ENCODE data around the gene NACAD.

Gene NACAD

DNA sequence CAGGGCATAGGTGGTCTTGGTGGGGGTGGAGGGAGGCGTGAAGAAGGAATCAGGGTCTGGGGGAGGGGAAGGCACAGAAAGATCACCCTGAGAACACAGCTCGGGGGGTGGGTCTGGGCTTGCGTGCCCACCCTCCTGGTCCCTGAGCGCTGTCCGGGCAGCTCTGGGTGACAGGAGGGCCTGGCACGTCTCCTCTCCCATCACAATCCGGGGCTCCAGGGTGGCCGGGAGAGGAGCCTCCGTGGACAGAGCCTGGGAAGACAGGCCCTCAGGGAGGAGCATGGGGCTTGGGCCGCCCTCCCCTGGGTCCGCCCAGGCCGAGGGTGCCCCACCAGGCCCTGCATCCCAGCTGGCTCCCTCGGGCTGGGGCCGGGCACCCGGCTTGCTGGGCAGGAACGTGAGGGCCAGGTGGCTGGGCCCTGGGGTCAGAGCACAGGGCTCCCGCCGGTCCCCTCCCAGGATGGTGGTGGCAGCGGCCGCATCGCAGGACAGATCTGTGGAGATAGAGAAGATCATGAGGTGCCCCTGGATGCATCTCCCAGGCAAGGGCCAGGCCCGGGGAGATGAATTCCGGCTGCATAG lies 3.1 kb downstream of the NACAD start:
- no peak for DNase-seq
- Histone ChIP-seq H3K36me3 (peaks cover 8% of the 10 kb centered on the region; the same call in 1 of the 2 replicates), H3K27me3 (ENCODE audit: insufficient read depth, low read depth, severe bottlenecking) (no peaks in the 10 kb centered on the region), H3K27ac (no peak overlapping the region), H3K9me3 (ENCODE audit: severe bottlenecking) (no peaks in the 10 kb centered on the region), H3K4me3 (ENCODE audit: low read depth, low read length) (no peak overlapping the region)
- TF ChIP-seq, protein P1, sequence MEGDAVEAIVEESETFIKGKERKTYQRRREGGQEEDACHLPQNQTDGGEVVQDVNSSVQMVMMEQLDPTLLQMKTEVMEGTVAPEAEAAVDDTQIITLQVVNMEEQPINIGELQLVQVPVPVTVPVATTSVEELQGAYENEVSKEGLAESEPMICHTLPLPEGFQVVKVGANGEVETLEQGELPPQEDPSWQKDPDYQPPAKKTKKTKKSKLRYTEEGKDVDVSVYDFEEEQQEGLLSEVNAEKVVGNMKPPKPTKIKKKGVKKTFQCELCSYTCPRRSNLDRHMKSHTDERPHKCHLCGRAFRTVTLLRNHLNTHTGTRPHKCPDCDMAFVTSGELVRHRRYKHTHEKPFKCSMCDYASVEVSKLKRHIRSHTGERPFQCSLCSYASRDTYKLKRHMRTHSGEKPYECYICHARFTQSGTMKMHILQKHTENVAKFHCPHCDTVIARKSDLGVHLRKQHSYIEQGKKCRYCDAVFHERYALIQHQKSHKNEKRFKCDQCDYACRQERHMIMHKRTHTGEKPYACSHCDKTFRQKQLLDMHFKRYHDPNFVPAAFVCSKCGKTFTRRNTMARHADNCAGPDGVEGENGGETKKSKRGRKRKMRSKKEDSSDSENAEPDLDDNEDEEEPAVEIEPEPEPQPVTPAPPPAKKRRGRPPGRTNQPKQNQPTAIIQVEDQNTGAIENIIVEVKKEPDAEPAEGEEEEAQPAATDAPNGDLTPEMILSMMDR (IDR thresholded peaks at IDR 0.05; ENCODE audit: low read depth, low read length), result no peak

DNA sequence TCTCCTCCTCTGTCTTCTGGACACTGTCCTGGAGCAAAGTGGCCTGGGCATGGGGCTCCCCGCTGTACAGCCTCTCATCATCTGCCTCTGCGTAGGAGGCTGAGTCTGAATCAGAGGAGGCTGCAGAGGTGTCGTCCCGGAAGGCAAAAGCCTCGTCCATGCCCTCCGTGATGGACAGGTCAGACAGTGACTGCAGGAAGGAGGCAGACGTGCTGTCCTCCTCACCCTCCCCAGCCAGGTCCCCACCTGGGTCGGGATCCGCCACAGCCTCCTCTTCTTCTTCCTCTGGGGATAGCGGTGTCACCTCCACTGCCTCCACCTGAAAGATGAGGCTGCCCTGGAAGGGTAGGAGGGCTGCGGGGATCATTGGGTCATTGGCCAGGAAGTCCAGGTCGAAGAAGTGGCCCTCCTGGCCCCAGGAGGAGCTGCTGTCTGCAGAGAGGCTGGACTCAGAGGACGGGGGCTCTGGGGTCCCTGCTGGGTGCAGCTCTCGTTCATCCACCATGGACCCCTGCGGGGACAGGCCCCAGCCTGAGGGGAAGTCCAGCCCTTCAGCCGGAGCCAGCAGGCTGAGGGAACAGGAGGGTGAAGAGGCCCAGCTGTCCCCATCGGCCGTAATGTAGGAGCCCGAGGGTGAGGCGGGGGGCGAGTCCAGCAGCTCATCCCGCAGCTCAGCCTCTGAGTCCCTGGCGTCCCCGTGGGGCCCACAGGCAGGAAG lies 3.7 kb downstream of the NACAD start:
- H3K36me3 ChIP-seq, result peaks cover 8% of the 10 kb centered on the region; the same call in 1 of the 2 replicates
- no peak overlapping the region for H3K4me3 ChIP-seq (ENCODE audit: low read depth, low read length)
- no peaks in the 10 kb centered on the region for H3K9me3 ChIP-seq (ENCODE audit: severe bottlenecking)
- no peaks in the 10 kb centered on the region for H3K27me3 ChIP-seq (ENCODE audit: insufficient read depth, low read depth, severe bottlenecking)
- DNase-seq, result no peak
- TF ChIP-seq, protein P1 (IDR thresholded peaks at IDR 0.05; ENCODE audit: low read depth, low read length), result no peak
- H3K27ac ChIP-seq, result no peak overlapping the region

DNA sequence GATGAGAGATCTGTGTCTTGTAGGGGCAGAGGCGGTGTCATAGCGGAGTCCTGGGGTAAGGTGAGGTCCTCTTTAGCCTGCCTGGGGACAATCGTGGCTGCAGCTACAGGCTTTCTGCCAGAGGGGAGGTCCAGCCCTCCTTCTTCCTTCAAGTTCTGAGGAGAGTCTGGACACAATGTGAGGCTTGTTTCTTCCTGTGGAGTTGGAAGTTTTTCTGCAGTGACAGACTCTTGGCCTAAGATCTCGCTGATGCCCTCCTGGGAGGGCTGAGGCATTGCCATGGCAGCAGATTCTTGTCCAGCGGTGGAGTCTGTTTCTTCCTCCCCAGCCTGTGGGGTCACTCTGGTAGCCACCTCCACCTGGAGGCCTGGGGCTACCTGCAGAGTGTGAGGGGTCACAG lies 4.4 kb downstream of the NACAD start:
- no peak for DNase-seq
- Histone ChIP-seq H3K27me3 (ENCODE audit: insufficient read depth, low read depth, severe bottlenecking) (no peaks in the 10 kb centered on the region), H3K27ac (no peak overlapping the region), H3K9me3 (ENCODE audit: severe bottlenecking) (no peaks in the 10 kb centered on the region), H3K36me3 (peaks cover 8% of the 10 kb centered on the region; the same call in 1 of the 2 replicates), H3K4me3 (ENCODE audit: low read depth, low read length) (no peak overlapping the region)
- TF ChIP-seq, protein P1 (IDR thresholded peaks at IDR 0.05; ENCODE audit: low read depth, low read length), result no peak

DNA sequence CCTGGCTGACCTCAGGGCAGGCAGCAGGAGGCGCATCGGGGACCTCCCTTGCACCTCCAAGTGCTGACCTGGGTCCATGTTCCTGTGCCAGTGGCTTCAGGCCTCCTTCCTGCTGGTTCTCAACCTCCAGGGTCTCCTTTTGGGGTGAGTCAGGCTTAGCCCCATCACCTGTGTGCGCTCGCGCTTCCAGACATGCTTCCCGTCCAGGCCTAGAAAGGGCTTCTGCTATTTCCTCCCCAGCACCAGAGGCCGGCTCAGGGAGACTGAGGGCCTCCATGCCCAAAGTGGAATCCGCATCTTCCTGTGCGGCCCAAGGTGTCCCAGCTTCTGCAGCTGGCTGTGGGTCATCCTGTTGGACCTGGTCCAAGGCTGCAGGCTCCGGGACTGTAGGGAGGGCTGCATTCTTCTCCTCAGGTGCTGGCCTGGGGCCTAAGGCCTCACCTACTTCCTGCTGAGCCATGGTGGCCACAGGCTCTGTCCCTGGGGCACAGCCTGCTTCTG lies 5.9 kb downstream of the NACAD start:
- Histone ChIP-seq H3K27ac (no peak overlapping the region), H3K4me3 (ENCODE audit: low read depth, low read length) (no peak overlapping the region), H3K27me3 (ENCODE audit: insufficient read depth, low read depth, severe bottlenecking) (no peaks in the 10 kb centered on the region), H3K36me3 (peaks cover 8% of the 10 kb centered on the region), H3K9me3 (ENCODE audit: severe bottlenecking) (no peaks in the 10 kb centered on the region)
- TF ChIP-seq, protein P1 (IDR thresholded peaks at IDR 0.05; ENCODE audit: low read depth, low read length), result no peak
- no peak for DNase-seq

DNA sequence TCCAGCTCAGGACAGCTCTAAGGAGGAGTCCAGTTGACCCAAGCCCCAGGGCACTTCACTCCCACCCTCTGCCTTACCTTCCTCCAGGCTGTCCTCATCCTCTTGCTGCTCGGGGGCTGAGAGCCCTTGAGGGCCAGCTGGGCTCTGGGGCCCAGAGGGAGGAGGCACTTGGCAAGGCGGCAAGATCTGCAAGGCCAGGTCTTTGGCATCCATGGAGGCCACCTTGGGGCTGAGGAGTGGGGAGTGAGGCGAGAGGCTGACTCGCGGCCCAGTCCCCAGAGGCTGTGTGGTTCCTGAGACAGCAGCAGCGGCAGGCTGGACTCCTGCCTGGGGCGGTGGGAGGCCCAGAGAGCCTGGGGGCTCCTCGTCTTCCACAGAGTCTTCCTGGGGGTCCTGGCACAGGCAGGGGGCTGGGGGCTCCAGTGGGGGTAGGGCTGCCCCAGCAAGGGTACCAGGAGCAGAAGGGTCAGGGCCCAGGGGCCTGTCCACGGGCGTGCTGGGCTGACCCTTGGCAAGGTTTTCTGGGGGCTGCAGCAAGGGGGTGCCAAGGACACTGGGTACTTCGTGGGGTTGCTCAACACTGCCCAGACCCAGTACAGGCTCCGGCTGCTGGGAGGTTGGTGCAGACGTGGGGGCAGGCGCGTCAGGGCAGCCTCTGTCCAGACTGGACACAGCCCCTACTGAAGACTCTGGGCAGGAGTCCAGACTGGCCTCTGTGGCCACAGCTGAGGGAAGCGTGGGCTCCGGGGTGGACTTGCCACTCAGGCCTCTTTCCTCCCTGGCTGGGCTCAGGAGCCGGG lies 6.5 kb downstream of the NACAD start:
- Histone ChIP-seq H3K27ac (no peak overlapping the region), H3K36me3 (peaks cover 8% of the 10 kb centered on the region), H3K27me3 (ENCODE audit: insufficient read depth, low read depth, severe bottlenecking) (no peaks in the 10 kb centered on the region), H3K9me3 (ENCODE audit: severe bottlenecking) (no peaks in the 10 kb centered on the region), H3K4me3 (ENCODE audit: low read depth, low read length) (no peak overlapping the region)
- TF ChIP-seq, protein P1 (IDR thresholded peaks at IDR 0.05; ENCODE audit: low read depth, low read length), result no peak
- DNase-seq, result no peak
